ENCODE data around the gene FNDC11. TPM values are rescaled to one million over a fixed set of nuclear protein-coding genes. Genes with fewer than 3 reads are reported as not detected.

FNDC11 gene
- total and polyA plus RNA-seq, 2 of the 13 experiments (the other 11 are each of a cell fraction or from before 2014, with no cell fraction given) = 0.07 TPM; not detected in 1

DNA sequence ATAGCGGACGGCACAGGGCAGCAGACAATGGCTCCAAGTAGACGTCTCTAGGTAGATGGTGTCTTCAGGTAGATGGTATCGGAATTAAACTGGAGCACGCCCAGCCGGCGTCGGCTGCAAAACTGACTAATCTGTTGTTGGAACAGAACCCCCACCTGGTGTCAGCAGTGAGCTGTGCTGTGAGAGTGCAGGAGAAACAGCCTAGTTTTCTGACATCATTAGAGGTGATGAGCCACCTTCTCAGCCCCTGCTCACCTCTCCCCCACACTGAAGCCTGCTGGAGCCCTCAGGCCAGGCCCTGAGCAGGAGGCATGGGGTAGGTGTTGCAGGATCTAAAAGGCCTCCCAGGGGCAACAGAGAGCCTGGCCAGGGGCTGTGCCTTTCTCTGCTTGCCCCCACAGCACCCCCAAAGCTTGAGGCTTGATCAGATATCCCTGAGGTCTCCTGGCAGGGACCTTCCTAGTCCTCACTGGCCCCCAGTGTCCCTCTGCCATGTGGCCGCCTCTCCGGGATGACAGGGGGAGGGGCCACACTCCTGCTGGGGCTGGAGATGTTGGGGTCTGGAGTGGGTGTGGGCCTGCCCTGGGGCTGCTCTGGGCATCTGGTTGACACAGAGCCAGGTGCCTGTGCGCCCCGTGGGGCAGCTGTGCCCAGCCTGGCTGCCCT lies 27.0 kb downstream of the FNDC11 start (continued):
- TF ChIP-seq, protein P1, sequence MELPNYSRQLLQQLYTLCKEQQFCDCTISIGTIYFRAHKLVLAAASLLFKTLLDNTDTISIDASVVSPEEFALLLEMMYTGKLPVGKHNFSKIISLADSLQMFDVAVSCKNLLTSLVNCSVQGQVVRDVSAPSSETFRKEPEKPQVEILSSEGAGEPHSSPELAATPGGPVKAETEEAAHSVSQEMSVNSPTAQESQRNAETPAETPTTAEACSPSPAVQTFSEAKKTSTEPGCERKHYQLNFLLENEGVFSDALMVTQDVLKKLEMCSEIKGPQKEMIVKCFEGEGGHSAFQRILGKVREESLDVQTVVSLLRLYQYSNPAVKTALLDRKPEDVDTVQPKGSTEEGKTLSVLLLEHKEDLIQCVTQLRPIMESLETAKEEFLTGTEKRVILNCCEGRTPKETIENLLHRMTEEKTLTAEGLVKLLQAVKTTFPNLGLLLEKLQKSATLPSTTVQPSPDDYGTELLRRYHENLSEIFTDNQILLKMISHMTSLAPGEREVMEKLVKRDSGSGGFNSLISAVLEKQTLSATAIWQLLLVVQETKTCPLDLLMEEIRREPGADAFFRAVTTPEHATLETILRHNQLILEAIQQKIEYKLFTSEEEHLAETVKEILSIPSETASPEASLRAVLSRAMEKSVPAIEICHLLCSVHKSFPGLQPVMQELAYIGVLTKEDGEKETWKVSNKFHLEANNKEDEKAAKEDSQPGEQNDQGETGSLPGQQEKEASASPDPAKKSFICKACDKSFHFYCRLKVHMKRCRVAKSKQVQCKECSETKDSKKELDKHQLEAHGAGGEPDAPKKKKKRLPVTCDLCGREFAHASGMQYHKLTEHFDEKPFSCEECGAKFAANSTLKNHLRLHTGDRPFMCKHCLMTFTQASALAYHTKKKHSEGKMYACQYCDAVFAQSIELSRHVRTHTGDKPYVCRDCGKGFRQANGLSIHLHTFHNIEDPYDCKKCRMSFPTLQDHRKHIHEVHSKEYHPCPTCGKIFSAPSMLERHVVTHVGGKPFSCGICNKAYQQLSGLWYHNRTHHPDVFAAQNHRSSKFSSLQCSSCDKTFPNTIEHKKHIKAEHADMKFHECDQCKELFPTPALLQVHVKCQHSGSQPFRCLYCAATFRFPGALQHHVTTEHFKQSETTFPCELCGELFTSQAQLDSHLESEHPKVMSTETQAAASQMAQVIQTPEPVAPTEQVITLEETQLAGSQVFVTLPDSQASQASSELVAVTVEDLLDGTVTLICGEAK (IDR thresholded peaks at IDR 0.05) = no peak
- TF ChIP-seq, protein P1 (CRISPR knock-in tag; IDR thresholded peaks at IDR 0.05) = no peak
- TF ChIP-seq JUN (CRISPR knock-in tag; IDR thresholded peaks at IDR 0.05) (0 out of 2 replicates have a peak, but pooled peaks have one; percentile 55), PHF5A (CRISPR knock-in tag; IDR thresholded peaks at IDR 0.05; ENCODE audit: low read depth, unreplicated experiment) (peak; percentile 76), SMYD3 (CRISPR knock-in tag; IDR thresholded peaks at IDR 0.05) (peak; percentile 72; the same call in 1 of the 2 replicates), MAFF (IDR thresholded peaks at IDR 0.05; ENCODE audit: low read depth, low read length) (no peak), ZNF678 (CRISPR knock-in tag; IDR thresholded peaks at IDR 0.05) (no peak), KDM4B (CRISPR knock-in tag; IDR thresholded peaks at IDR 0.05) (peak; percentile 85), ZBED4 (CRISPR knock-in tag; IDR thresholded peaks at IDR 0.05; ENCODE audit: borderline replicate concordance) (0 out of 2 replicates have a peak, but pooled peaks have one; percentile 28), ZNF12 (CRISPR knock-in tag; IDR thresholded peaks at IDR 0.05) (peak; percentile 58; the same call in 1 of the 2 replicates)
- TF ChIP-seq, protein P2, sequence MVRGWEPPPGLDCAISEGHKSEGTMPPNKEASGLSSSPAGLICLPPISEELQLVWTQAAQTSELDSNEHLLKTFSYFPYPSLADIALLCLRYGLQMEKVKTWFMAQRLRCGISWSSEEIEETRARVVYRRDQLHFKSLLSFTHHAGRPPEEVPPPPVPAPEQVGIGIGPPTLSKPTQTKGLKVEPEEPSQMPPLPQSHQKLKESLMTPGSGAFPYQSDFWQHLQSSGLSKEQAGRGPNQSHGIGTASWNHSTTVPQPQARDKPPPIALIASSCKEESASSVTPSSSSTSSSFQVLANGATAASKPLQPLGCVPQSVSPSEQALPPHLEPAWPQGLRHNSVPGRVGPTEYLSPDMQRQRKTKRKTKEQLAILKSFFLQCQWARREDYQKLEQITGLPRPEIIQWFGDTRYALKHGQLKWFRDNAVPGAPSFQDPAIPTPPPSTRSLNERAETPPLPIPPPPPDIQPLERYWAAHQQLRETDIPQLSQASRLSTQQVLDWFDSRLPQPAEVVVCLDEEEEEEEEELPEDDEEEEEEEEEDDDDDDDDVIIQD (CRISPR knock-in tag; IDR thresholded peaks at IDR 0.05; ENCODE audit: low read depth) = 0 out of 2 replicates have a peak, but pooled peaks have one; percentile 35

All from HepG2 (cell line).